HL-60/S4 (cell line): ENCODE data around the gene SMAD4.

Source experiments
- in situ Hi-C: fragments of 300-500 bp; cut with MboI; formaldehyde crosslinking; loops from 2 replicates; pipeline ENCODE4 v1.14.3; 2022; ENCODE audit warnings: low sequenced_read_pairs

The SMAD4 gene

GRCh38 chr18:51020536-51020935 is 9.5 kb upstream of the SMAD4 start:
- in situ Hi-C loops = no loop called here

- in situ Hi-C loops = no loop called here
Observed at GRCh38 chr18:51021226-51021965, 8.6 kb upstream of the SMAD4 start.

GRCh38 chr18:51025512-51025911 is 4.5 kb upstream of the SMAD4 start:
- in situ Hi-C loops = no loop called here

- in situ Hi-C loops = no loop called here
Observed at GRCh38 chr18:51028201-51028805, 1.7 kb upstream of the SMAD4 start.

GRCh38 chr18:51029378-51029693 is 677 bp upstream of the SMAD4 start:
- in situ Hi-C loops = no loop called here

GRCh38 chr18:51030537-51031258 is 685 bp downstream of the SMAD4 start:
- in situ Hi-C loops = no loop called here

GRCh38 chr18:51032193-51032592 is 2.2 kb downstream of the SMAD4 start:
- in situ Hi-C loops = no loop called here

GRCh38 chr18:51037230-51037629 is 7.2 kb downstream of the SMAD4 start:
- in situ Hi-C loops = no loop called here

GRCh38 chr18:51038110-51038509 is 8.1 kb downstream of the SMAD4 start:
- in situ Hi-C loops = no loop called here

GRCh38 chr18:51039138-51040112 is 9.4 kb downstream of the SMAD4 start:
- in situ Hi-C loops = no loop called here

- in situ Hi-C loops = no loop called here
Observed at GRCh38 chr18:51041677-51042352, 11.8 kb downstream of the SMAD4 start.

- in situ Hi-C loops = no loop called here
Observed at GRCh38 chr18:51044928-51045585, 15.0 kb downstream of the SMAD4 start.

GRCh38 chr18:51048190-51048589 is 18.2 kb downstream of the SMAD4 start:
- in situ Hi-C loops = no loop called here

GRCh38 chr18:51049137-51049536 is 19.1 kb downstream of the SMAD4 start:
- in situ Hi-C loops = no loop called here

GRCh38 chr18:51051105-51051712 is 21.2 kb downstream of the SMAD4 start:
- in situ Hi-C loops = no loop called here

GRCh38 chr18:51053814-51054213 is 23.8 kb downstream of the SMAD4 start:
- in situ Hi-C loops = no loop called here

- in situ Hi-C loops = no loop called here
Observed at GRCh38 chr18:51054764-51055163, 24.8 kb downstream of the SMAD4 start.

GRCh38 chr18:51059969-51060368 is 30.0 kb downstream of the SMAD4 start:
- in situ Hi-C loops = no loop called here

- in situ Hi-C loops = no loop called here
Observed at GRCh38 chr18:51064256-51064655, 34.2 kb downstream of the SMAD4 start.

- in situ Hi-C loops = no loop called here
Observed at GRCh38 chr18:51066273-51066672, 36.3 kb downstream of the SMAD4 start.
